ENCODE measurements around the gene RFC2. TPM values are rescaled to one million over a fixed set of nuclear protein-coding genes. Genes with fewer than 3 reads are reported as not detected.

Gene RFC2
- polyA plus RNA-seq, 1 of the 3 experiments (the other 2 are of a cell fraction) = 31.2 TPM

- no peak for TF ChIP-seq SMC3 (IDR thresholded peaks at IDR 0.05; ENCODE audit: low read depth, low read length)
These were observed 39.2 kb downstream of the RFC2 start (continued) for GRCh38 chr7:74214816-74215630.

GRCh38 chr7:74212661-74213060 lies 41.5 kb downstream of the RFC2 start:
- peaks cover 0 to 4% of the 10 kb centered on the region in 2 experiments; a peak in 3 of 4 replicates for H3K4me1 ChIP-seq (ENCODE audit: control insufficient read depth in 1 of 2, insufficient read depth in 2 of 2, low read depth in 1 of 2, low read length in 1 of 2)
- H2AFZ ChIP-seq (ENCODE audit: low read depth) = no peak overlapping the region
- no peak for TF ChIP-seq SIN3A (IDR thresholded peaks at IDR 0.05; ENCODE audit: borderline replicate concordance, low read depth, low read length)
- no peak for TF ChIP-seq MXI1 (IDR thresholded peaks at IDR 0.05; ENCODE audit: low read depth, low read length)
- no peak for TF ChIP-seq NRF1 (IDR thresholded peaks at IDR 0.05; ENCODE audit: low read depth, low read length)
- no peak for TF ChIP-seq YY1 (IDR thresholded peaks at IDR 0.05; ENCODE audit: low read depth)
- TF ChIP-seq, protein P1, sequence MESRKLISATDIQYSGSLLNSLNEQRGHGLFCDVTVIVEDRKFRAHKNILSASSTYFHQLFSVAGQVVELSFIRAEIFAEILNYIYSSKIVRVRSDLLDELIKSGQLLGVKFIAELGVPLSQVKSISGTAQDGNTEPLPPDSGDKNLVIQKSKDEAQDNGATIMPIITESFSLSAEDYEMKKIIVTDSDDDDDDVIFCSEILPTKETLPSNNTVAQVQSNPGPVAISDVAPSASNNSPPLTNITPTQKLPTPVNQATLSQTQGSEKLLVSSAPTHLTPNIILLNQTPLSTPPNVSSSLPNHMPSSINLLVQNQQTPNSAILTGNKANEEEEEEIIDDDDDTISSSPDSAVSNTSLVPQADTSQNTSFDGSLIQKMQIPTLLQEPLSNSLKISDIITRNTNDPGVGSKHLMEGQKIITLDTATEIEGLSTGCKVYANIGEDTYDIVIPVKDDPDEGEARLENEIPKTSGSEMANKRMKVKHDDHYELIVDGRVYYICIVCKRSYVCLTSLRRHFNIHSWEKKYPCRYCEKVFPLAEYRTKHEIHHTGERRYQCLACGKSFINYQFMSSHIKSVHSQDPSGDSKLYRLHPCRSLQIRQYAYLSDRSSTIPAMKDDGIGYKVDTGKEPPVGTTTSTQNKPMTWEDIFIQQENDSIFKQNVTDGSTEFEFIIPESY (IDR thresholded peaks at IDR 0.05; ENCODE audit: borderline replicate concordance, low read depth) = no peak
- TF ChIP-seq TAF1 (IDR thresholded peaks at IDR 0.05; ENCODE audit: borderline replicate concordance, low read depth, low read length) = no peak
- no peak for TF ChIP-seq GATA2 (CRISPR knock-in tag; IDR thresholded peaks at IDR 0.05)
- TF ChIP-seq MAX (IDR thresholded peaks at IDR 0.05; ENCODE audit: low read depth) = no peak
- no peak for TF ChIP-seq SMC3 (IDR thresholded peaks at IDR 0.05; ENCODE audit: low read depth, low read length)
- no peak for TF ChIP-seq IRF3 (IDR thresholded peaks at IDR 0.05; ENCODE audit: low read depth, low read length)
- no peak for TF ChIP-seq RCOR1 (IDR thresholded peaks at IDR 0.05; ENCODE audit: low read length)
- no peak for TF ChIP-seq RFX5 (IDR thresholded peaks at IDR 0.05; ENCODE audit: low read length)
- TF ChIP-seq GABPA (IDR thresholded peaks at IDR 0.05; ENCODE audit: low read depth) = no peak
- TF ChIP-seq EZH2phosphoT487 (IDR thresholded peaks at IDR 0.05; ENCODE audit: borderline replicate concordance, low read depth) = no peak
- TF ChIP-seq, protein P2, sequence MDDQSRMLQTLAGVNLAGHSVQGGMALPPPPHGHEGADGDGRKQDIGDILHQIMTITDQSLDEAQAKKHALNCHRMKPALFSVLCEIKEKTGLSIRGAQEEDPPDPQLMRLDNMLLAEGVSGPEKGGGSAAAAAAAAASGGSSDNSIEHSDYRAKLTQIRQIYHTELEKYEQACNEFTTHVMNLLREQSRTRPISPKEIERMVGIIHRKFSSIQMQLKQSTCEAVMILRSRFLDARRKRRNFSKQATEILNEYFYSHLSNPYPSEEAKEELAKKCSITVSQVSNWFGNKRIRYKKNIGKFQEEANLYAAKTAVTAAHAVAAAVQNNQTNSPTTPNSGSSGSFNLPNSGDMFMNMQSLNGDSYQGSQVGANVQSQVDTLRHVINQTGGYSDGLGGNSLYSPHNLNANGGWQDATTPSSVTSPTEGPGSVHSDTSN (IDR thresholded peaks at IDR 0.05) = no peak
- no peak for TF ChIP-seq USF1 (IDR thresholded peaks at IDR 0.05; ENCODE audit: borderline replicate concordance, low read depth)
- TF ChIP-seq, protein P3, sequence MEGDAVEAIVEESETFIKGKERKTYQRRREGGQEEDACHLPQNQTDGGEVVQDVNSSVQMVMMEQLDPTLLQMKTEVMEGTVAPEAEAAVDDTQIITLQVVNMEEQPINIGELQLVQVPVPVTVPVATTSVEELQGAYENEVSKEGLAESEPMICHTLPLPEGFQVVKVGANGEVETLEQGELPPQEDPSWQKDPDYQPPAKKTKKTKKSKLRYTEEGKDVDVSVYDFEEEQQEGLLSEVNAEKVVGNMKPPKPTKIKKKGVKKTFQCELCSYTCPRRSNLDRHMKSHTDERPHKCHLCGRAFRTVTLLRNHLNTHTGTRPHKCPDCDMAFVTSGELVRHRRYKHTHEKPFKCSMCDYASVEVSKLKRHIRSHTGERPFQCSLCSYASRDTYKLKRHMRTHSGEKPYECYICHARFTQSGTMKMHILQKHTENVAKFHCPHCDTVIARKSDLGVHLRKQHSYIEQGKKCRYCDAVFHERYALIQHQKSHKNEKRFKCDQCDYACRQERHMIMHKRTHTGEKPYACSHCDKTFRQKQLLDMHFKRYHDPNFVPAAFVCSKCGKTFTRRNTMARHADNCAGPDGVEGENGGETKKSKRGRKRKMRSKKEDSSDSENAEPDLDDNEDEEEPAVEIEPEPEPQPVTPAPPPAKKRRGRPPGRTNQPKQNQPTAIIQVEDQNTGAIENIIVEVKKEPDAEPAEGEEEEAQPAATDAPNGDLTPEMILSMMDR (IDR thresholded peaks at IDR 0.05) = no peak
- no peak for TF ChIP-seq CHD2 (IDR thresholded peaks at IDR 0.05; ENCODE audit: low read length, partially characterized antibody)
- TF ChIP-seq ELF1 (IDR thresholded peaks at IDR 0.05) = no peak
- no peak for TF ChIP-seq RXRA (IDR thresholded peaks at IDR 0.05; ENCODE audit: borderline replicate concordance, low read depth)
- DNase-seq = no peak
- H3K27ac ChIP-seq (ENCODE audit: low read depth in 2 of 2, low read length in 1 of 2) = no peak overlapping the region
- no peaks in the 10 kb centered on the region for H3K27me3 ChIP-seq (ENCODE audit: insufficient read depth)
- no peaks in the 10 kb centered on the region for H3K36me3 ChIP-seq (replicated peaks in 1 of 2; ENCODE audit: control insufficient read depth in 1 of 2, insufficient read depth in 2 of 2, low read length in 1 of 2)
- no peaks in the 10 kb centered on the region for H3K79me2 ChIP-seq (ENCODE audit: insufficient read depth)
- H3F3A ChIP-seq (replicated peaks; ENCODE audit: insufficient read depth) = peaks cover 13% of the 10 kb centered on the region
- H3K4me2 ChIP-seq = no peak overlapping the region
- 83% methylated on average over 11 of the region's 11 CpGs for WGBS (ENCODE audit: low lambda C conversion rate)
- ChIA-PET POLR2A (interaction anchor here (1.3 kb wide), 1 partner anchor 10 kb away, joined by 3 read pairs; no protein-coding TSS in a partner anchor), CTCF (interaction anchor here (17.9 kb wide), 1 partner anchor 184 kb away, joined by 537 read pairs; no protein-coding TSS in a partner anchor)
- H3K4me3 ChIP-seq (ENCODE audit: low read depth in 2 of 2, low read length in 1 of 2) = no peak overlapping the region
- no peaks in the 10 kb centered on the region for H4K20me1 ChIP-seq (ENCODE audit: insufficient read depth)
- H3K9me3 ChIP-seq = no peaks in the 10 kb centered on the region
- no peaks in the 10 kb centered on the region for H3K9me2 ChIP-seq
- no peak overlapping the region for H3K9ac ChIP-seq
